ENCODE results near the gene CNOT8. TPM values are rescaled to one million over a fixed set of nuclear protein-coding genes. Genes with fewer than 3 reads are reported as not detected.

CNOT8 gene
- total and polyA plus RNA-seq, 9 of the 15 experiments (the other 6 are each of a cell fraction or from before 2014, with no cell fraction given), result 15.2 to 68.9 (median 52.1) TPM

- no peak for TF ChIP-seq ZNF184 (CRISPR knock-in tag; IDR thresholded peaks at IDR 0.05)
- TF ChIP-seq NCOA4 (IDR thresholded peaks at IDR 0.05; ENCODE audit: partially characterized antibody), result no peak
- TF ChIP-seq ZBTB2 (IDR thresholded peaks at IDR 0.05), result no peak; the same call in 1 of the 2 replicates
- no peak for TF ChIP-seq RFX7 (CRISPR knock-in tag; IDR thresholded peaks at IDR 0.05)
- TF ChIP-seq MYBL2 (IDR thresholded peaks at IDR 0.05; ENCODE audit: low read depth), result no peak
- no peak for TF ChIP-seq MYBL2 (CRISPR knock-in tag; IDR thresholded peaks at IDR 0.05; ENCODE audit: borderline replicate concordance)
- no peak for TF ChIP-seq ZNF76 (CRISPR knock-in tag; IDR thresholded peaks at IDR 0.05; ENCODE audit: borderline replicate concordance)
- TF ChIP-seq ZNF354B (CRISPR knock-in tag; IDR thresholded peaks at IDR 0.05), result no peak
- no peak for TF ChIP-seq E2F3 (CRISPR knock-in tag; IDR thresholded peaks at IDR 0.05)
- TF ChIP-seq CC2D1A (IDR thresholded peaks at IDR 0.05), result peak; percentile 67; the same call in 1 of the 2 replicates
- no peak for TF ChIP-seq PRMT5 (CRISPR knock-in tag; IDR thresholded peaks at IDR 0.05)
- no peak for TF ChIP-seq IRF2 (CRISPR knock-in tag; IDR thresholded peaks at IDR 0.05)
- no peak for TF ChIP-seq RBM15 (IDR thresholded peaks at IDR 0.05; ENCODE audit: insufficient read depth, low read length)
- TF ChIP-seq RBM25 (IDR thresholded peaks at IDR 0.05; ENCODE audit: low read depth, low read length, severe bottlenecking), result peak; percentile 47
- TF ChIP-seq HEY1 (CRISPR knock-in tag; IDR thresholded peaks at IDR 0.05; ENCODE audit: borderline replicate concordance), result 0 out of 2 replicates have a peak, but pooled peaks have one; percentile 26
- TF ChIP-seq DEAF1 (CRISPR knock-in tag; IDR thresholded peaks at IDR 0.05), result no peak
- no peak for TF ChIP-seq ZFP36 (IDR thresholded peaks at IDR 0.05; ENCODE audit: low read depth, low read length, partially characterized antibody)
- no peak for TF ChIP-seq ZNF561 (CRISPR knock-in tag; conservative IDR thresholded peaks at IDR 0.05)
- TF ChIP-seq MCM5 (IDR thresholded peaks at IDR 0.05; ENCODE audit: low read depth), result no peak
- TF ChIP-seq E2F5 (CRISPR knock-in tag; IDR thresholded peaks at IDR 0.05), result no peak
- no peak for TF ChIP-seq ELK1 (CRISPR knock-in tag; IDR thresholded peaks at IDR 0.05)
- no peak for TF ChIP-seq ZKSCAN8 (CRISPR knock-in tag; IDR thresholded peaks at IDR 0.05)
- TF ChIP-seq ZNF785 (CRISPR knock-in tag; IDR thresholded peaks at IDR 0.05), result no peak
- TF ChIP-seq NONO (IDR thresholded peaks at IDR 0.05; ENCODE audit: low read depth in 2 of 2, low read length in 1 of 2), result no peak
Observed at GRCh38 chr5:154840435-154841272, 17.8 kb upstream of the CNOT8 start (continued).
